Measurements from ENCODE around the gene NLGN1.

Gene NLGN1

DNA sequence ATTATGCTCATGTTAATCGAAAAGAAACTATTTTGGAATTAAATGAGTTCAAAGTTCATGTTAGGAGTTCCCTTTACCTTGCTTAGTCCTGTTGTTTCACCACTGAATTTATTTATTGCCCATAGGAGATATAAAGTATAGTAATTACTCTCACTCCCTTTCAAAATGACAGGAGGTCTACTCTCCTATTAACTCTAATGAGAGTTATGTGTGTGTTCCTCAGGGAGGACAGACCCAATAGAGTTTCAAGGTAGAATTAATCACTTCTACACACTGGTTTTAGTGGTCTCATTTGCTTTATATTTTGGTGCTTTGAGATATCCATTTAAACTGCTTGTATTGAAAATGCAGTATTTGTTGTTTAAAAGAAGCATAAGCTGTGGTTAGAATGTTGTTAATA is 398.9 kb downstream of the NLGN1 start:
- H3K27ac ChIP-seq: no peak overlapping the region
- H3K4me3 ChIP-seq (ENCODE audit: low read depth in 1 of 2, low read length in 1 of 2): no peak overlapping the region
- no peaks in the 10 kb centered on the region for H3K9me3 ChIP-seq
- no peaks in the 10 kb centered on the region for H3K27me3 ChIP-seq
- no peaks in the 10 kb centered on the region for H3K4me1 ChIP-seq (ENCODE audit: control insufficient read depth in 1 of 2, insufficient read depth in 1 of 2, low read depth in 1 of 2, low read length in 1 of 2)
- TF ChIP-seq, protein P1, sequence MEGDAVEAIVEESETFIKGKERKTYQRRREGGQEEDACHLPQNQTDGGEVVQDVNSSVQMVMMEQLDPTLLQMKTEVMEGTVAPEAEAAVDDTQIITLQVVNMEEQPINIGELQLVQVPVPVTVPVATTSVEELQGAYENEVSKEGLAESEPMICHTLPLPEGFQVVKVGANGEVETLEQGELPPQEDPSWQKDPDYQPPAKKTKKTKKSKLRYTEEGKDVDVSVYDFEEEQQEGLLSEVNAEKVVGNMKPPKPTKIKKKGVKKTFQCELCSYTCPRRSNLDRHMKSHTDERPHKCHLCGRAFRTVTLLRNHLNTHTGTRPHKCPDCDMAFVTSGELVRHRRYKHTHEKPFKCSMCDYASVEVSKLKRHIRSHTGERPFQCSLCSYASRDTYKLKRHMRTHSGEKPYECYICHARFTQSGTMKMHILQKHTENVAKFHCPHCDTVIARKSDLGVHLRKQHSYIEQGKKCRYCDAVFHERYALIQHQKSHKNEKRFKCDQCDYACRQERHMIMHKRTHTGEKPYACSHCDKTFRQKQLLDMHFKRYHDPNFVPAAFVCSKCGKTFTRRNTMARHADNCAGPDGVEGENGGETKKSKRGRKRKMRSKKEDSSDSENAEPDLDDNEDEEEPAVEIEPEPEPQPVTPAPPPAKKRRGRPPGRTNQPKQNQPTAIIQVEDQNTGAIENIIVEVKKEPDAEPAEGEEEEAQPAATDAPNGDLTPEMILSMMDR (IDR thresholded peaks at IDR 0.05): no peak
- H3K36me3 ChIP-seq: no peaks in the 10 kb centered on the region

DNA sequence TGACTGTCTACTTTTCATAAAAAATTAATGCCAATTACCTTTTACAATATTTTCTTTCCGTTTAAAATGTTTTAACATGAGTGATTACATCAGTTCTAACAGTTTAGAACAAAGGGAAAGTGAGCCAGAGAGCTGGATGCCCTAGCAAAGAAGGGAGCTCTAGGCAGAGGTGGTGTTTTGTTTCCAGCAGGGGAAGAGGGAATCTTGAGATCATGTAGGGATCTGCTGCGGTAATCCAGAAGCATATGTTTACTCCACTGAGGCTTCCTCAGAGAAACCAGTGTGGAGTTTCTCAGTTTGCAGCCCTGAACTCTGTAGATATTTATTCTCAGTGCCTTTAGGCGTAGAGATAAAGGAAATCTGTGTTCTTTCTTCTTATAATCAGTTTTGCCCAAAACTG is 399.3 kb downstream of the NLGN1 start:
- H3K9me3 ChIP-seq: no peaks in the 10 kb centered on the region
- TF ChIP-seq, protein P1 (IDR thresholded peaks at IDR 0.05): no peak
- H3K27me3 ChIP-seq: no peaks in the 10 kb centered on the region
- no peaks in the 10 kb centered on the region for H3K4me1 ChIP-seq (ENCODE audit: control insufficient read depth in 1 of 2, insufficient read depth in 1 of 2, low read depth in 1 of 2, low read length in 1 of 2)
- H3K27ac ChIP-seq: no peak overlapping the region
- no peaks in the 10 kb centered on the region for H3K36me3 ChIP-seq
- H3K4me3 ChIP-seq (ENCODE audit: low read depth in 1 of 2, low read length in 1 of 2): no peak overlapping the region

DNA sequence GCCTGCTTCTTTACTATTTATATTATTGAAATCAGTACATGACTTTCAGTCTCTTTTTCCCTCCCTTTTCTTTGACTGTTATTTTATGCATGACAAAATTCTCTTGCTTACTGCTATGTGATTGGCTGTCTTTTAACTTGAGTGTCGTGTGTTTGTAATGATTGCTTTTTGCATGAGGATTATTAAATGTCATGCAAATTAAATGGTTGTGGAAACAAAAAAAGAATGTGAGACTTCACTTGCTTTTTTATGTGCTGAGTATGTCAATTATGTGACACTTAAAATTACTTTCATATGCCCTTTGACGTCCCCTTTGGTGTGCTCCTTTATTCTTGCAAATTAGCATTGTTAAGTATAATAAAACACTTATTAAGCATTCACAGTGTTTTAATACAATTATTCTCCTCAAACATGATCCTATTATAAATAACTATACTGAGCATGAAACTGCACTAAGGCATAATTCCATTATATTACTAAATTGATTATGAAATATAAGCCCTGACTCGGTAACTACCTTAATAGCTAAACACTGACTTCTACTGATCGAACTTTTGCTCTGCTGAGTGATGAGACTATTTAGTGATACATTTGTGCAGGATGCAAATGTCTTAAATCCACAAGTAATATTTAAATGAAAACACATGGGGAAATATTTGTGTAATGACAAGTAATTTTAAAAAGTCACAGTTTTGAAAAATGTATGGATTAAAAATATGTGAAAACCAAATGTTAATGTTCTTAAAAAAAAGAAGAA is 401.7 kb downstream of the NLGN1 start:
- no peaks in the 10 kb centered on the region for H3K27me3 ChIP-seq
- TF ChIP-seq, protein P1 (IDR thresholded peaks at IDR 0.05): no peak
- H3K4me3 ChIP-seq (ENCODE audit: low read depth in 1 of 2, low read length in 1 of 2): no peak overlapping the region
- no peak overlapping the region for H3K27ac ChIP-seq
- no peaks in the 10 kb centered on the region for H3K36me3 ChIP-seq
- H3K9me3 ChIP-seq: no peaks in the 10 kb centered on the region
- H3K4me1 ChIP-seq (ENCODE audit: control insufficient read depth in 1 of 2, insufficient read depth in 1 of 2, low read depth in 1 of 2, low read length in 1 of 2): no peaks in the 10 kb centered on the region

DNA sequence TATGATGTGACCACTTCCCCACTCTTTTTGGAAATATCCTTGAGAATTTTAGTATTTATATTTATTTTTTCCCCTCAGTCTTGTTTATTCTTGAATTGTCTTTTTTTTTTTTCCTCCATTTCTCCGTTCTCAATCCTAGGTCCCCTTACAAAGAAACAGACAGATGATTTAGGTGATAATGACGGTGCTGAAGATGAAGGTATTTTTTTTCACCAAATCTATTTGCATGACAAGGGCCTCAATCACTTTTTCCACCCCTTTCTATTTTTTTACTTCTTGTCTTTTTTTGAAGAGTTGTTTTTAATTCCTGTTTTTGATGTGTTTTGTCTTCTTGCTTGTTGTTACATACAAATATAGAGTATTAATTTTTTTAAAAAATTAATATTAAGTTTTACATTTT is 402.6 kb downstream of the NLGN1 start:
- Histone ChIP-seq H3K9me3 (no peaks in the 10 kb centered on the region), H3K4me1 (ENCODE audit: control insufficient read depth in 1 of 2, insufficient read depth in 1 of 2, low read depth in 1 of 2, low read length in 1 of 2) (no peaks in the 10 kb centered on the region), H3K27me3 (no peaks in the 10 kb centered on the region), H3K4me3 (ENCODE audit: low read depth in 1 of 2, low read length in 1 of 2) (no peak overlapping the region), H3K36me3 (no peaks in the 10 kb centered on the region), H3K27ac (no peak overlapping the region)
- TF ChIP-seq, protein P1 (IDR thresholded peaks at IDR 0.05): no peak

DNA sequence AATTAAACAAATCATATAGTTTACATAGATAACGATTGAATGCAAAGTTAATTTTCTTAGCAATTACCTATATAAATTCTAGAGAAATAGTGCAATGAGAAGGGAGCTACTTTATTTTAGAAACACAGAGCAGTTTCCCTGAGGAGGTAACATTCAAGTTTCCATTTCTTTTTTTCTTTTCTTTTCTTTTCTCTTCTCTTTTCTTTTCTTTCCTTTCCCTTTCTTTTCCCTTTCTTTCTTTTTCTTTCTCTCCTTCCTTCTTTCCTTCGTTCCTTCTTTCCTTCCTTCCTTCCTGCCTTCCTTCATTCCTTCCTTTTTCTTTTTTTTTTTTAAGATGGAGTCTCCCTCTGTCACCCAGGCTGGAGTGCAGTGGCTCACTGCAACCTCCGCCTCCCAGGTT is 417.3 kb downstream of the NLGN1 start:
- no peak overlapping the region for H3K27ac ChIP-seq
- H3K36me3 ChIP-seq: no peaks in the 10 kb centered on the region
- no peaks in the 10 kb centered on the region for H3K9me3 ChIP-seq
- H3K4me3 ChIP-seq (ENCODE audit: low read depth in 1 of 2, low read length in 1 of 2): no peak overlapping the region
- TF ChIP-seq, protein P1 (IDR thresholded peaks at IDR 0.05): no peak
- H3K4me1 ChIP-seq (ENCODE audit: control insufficient read depth in 1 of 2, insufficient read depth in 1 of 2, low read depth in 1 of 2, low read length in 1 of 2): no peaks in the 10 kb centered on the region
- H3K27me3 ChIP-seq: no peaks in the 10 kb centered on the region
